ENCODE data around the gene CCDC142. TPM values are rescaled to one million over a fixed set of nuclear protein-coding genes. Genes with fewer than 3 reads are reported as not detected.

CCDC142 gene
- total and polyA plus RNA-seq, 10 of the 15 experiments (the other 5 are each of a cell fraction or from before 2014, with no cell fraction given): 0.93 to 16.9 (median 9.0) TPM

GRCh38 chr2:74457549-74458131, 25.2 kb downstream of the CCDC142 start (continued):
- TF ChIP-seq CTCF (IDR thresholded peaks at IDR 0.05 in 2 of 3, conservative IDR thresholded peaks at IDR 0.05 in 1 of 3; ENCODE audit: control insufficient read depth in 2 of 3, extremely low read depth in 1 of 3, insufficient read depth in 1 of 3, low read depth in 3 of 3, low read length in 3 of 3) (no peak), RB1 (IDR thresholded peaks at IDR 0.05; ENCODE audit: borderline replicate concordance) (peak; percentile 81), SMAD5 (IDR thresholded peaks at IDR 0.05; ENCODE audit: low read depth) (peak; percentile 57; the same call in 1 of the 2 replicates), MEF2A (IDR thresholded peaks at IDR 0.05; ENCODE audit: insufficient read depth, low read depth, low read length) (no peak), JUND (IDR thresholded peaks at IDR 0.05; ENCODE audit: low read depth, low read length) (no peak), ZNF207 (IDR thresholded peaks at IDR 0.05; ENCODE audit: borderline replicate concordance) (peak; percentile 80; the same call in 1 of the 2 replicates), ZBTB11 (CRISPR knock-in tag; IDR thresholded peaks at IDR 0.05) (peak; percentile 58), ZZZ3 (IDR thresholded peaks at IDR 0.05; ENCODE audit: control insufficient read depth, insufficient read length, low read depth) (no peak), MTA3 (IDR thresholded peaks at IDR 0.05; ENCODE audit: borderline replicate concordance, low read length) (no peak), E2F4 (IDR thresholded peaks at IDR 0.05; ENCODE audit: low read depth, low read length) (no peak), TCF3 (IDR thresholded peaks at IDR 0.05; ENCODE audit: borderline replicate concordance, insufficient read depth, low read depth, low read length) (peak; percentile 90), GATAD2B (conservative IDR thresholded peaks at IDR 0.05; ENCODE audit: low read depth) (peak; percentile 89), FOXM1 (IDR thresholded peaks at IDR 0.05; ENCODE audit: low read depth, low read length) (no peak), MLLT1 (IDR thresholded peaks at IDR 0.05) (peak; percentile 73), POLR2A (IDR thresholded peaks at IDR 0.05; ENCODE audit: low read depth, low read length) (peak; percentile 91), SPI1 (IDR thresholded peaks at IDR 0.05; ENCODE audit: borderline replicate concordance, insufficient read depth, low read depth, low read length) (no peak), CHD2 (IDR thresholded peaks at IDR 0.05; ENCODE audit: borderline replicate concordance, low read depth, low read length) (peak; percentile 66; the same call in 1 of the 2 replicates), RUNX3 (IDR thresholded peaks at IDR 0.05; ENCODE audit: low read length) (peak; percentile 61), GABPA (IDR thresholded peaks at IDR 0.05; ENCODE audit: low read depth) (peak; percentile 69), ZBED1 (IDR thresholded peaks at IDR 0.05; ENCODE audit: borderline replicate concordance) (peak; percentile 12; the same call in 1 of the 2 replicates)

All from GM12878 (cell line).